CD4-positive, alpha-beta T cell (primary cell): ENCODE data around the gene MOBP. TPM values are rescaled to one million over a fixed set of nuclear protein-coding genes. Genes with fewer than 3 reads are reported as not detected.

ENCODE experiments used
- ATAC-seq: fragments of 200-7000 bp; cut with Tn5 transposase; one replicate; pipeline ENCODE4 v1.10.0; 2022; ENCODE audit warnings: mild to moderate bottlenecking; ENCODE audit not compliant: poor library complexity
- CTCF ChIA-PET: fragments of 350-600 bp; sonication (Branson Sonifier 250); formaldehyde crosslinking; loops from one replicate; lab custom pipeline; 2021; ENCODE audit warnings: antibody characterized with exemption, inconsistent platforms; lab: Charles Lee
- POLR2A ChIA-PET: fragments of 350-600 bp; sonication (Branson Sonifier 250); formaldehyde crosslinking; loops from one replicate; lab custom pipeline; 2021; ENCODE audit warnings: antibody characterized with exemption, inconsistent platforms; lab: Charles Lee
- DNase-seq, 14 experiments: peaks; one replicate each; pipeline ENCODE4 v3.0.0-alpha.2; 2013 to 2020; ENCODE audit warnings: mixed read lengths in 2 of 14
- H3K27ac ChIP-seq, 2 donors: one replicate each; pipeline versions ENCODE4 v1.5.1 to v1.7.0; 2013; ENCODE audit warnings: low read length in 2 of 2, low read depth in 1 of 2, mild to moderate bottlenecking in 1 of 2
- H3K27me3 ChIP-seq, 2 experiments: 1 replicate in 1 of 2; 2 replicates in 1 of 2; pipeline versions ENCODE4 v1.6.1 to v1.7.0; 2013; ENCODE audit warnings: low read length in 2 of 2, control low read depth in 1 of 2, mild to moderate bottlenecking in 1 of 2, moderate library complexity in 1 of 2; ENCODE audit not compliant: insufficient read depth in 2 of 2, control insufficient read depth in 1 of 2
- H3K36me3 ChIP-seq: one replicate; pipeline ENCODE4 v1.6.1; 2013; ENCODE audit warnings: low read length, control low read depth; ENCODE audit not compliant: insufficient read depth
- H3K4me1 ChIP-seq: one replicate; pipeline ENCODE4 v1.6.1; 2013; ENCODE audit warnings: low read length, control low read depth; ENCODE audit not compliant: insufficient read depth
- H3K4me3 ChIP-seq: one replicate; pipeline ENCODE4 v1.5.1; 2013; ENCODE audit warnings: mild to moderate bottlenecking, low read length, moderate library complexity
- H3K9me3 ChIP-seq, 2 experiments: 1 replicate in 1 of 2; 2 replicates in 1 of 2; pipeline versions ENCODE4 v1.6.1 to v1.7.0; 2013; ENCODE audit warnings: low read length in 2 of 2, mild to moderate bottlenecking in 2 of 2, control low read depth in 1 of 2, moderate library complexity in 1 of 2; ENCODE audit not compliant: control insufficient read depth in 1 of 2, insufficient read depth in 1 of 2
- H3K27ac Mint-ChIP-seq: one replicate; pipeline ENCODE4 v1.8.0; 2020; ENCODE audit warnings: mixed read lengths
- H3K27me3 Mint-ChIP-seq: one replicate; pipeline ENCODE4 v1.8.0; 2021; ENCODE audit warnings: mixed read lengths
- H3K36me3 Mint-ChIP-seq: one replicate; pipeline ENCODE4 v1.8.0; 2021; ENCODE audit warnings: low read depth, mixed read lengths
- H3K4me1 Mint-ChIP-seq: one replicate; pipeline ENCODE4 v1.8.0; 2021; ENCODE audit warnings: low read depth, mixed read lengths
- H3K4me3 Mint-ChIP-seq: one replicate; pipeline ENCODE4 v1.8.0; 2020; ENCODE audit warnings: mild to moderate bottlenecking, mixed read lengths
- H3K9me3 Mint-ChIP-seq: one replicate; pipeline ENCODE4 v1.8.0; 2020; ENCODE audit warnings: mixed read lengths
- CTCF ChIP-seq: fragments of 200-600 bp; IDR thresholded peaks from one replicate; pipeline ENCODE4 v1.8.0; 2022; ENCODE audit warnings: antibody characterized with exemption, mild to moderate bottlenecking
- intact Hi-C, 2 experiments: fragments of 100-400 bp; cut with DNase I in 1 of 2; cut with micrococcal nuclease in 1 of 2; formaldehyde crosslinking; loops; one replicate each; pipeline versions ENCODE4 v1.15.1 to v1.9.0; 2023 to 2025; cut with DNase I, micrococcal nuclease
- total RNA-seq, 174 experiments: library from RNA in 2 of 174; stranded (reverse) in 2 of 174; gene quantifications; one replicate each; pipeline ENCODE4 v1.2.3 and lab custom pipeline; 2021 to 2026

MOBP gene
- total RNA-seq, 2 experiments from 2014 or later = not detected

DNA sequence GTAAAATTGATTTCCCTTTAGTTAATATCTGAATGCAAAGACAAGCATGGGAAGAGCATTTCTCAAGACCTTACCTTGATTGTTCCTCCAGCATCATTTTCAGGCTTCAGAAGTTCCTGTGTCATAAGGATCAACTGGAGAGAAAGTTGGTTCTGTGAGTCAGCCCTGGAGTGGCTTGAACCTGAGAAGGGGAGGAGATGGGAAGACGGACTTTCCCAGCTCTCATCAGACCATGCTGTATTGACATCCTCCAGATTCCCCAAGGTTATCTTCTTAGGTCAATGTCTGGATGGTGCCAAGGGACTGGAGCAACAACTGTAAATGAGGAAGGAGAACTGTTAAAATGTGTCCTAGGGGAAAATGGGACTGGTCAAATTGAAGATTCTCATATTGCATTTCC is 40.0 kb upstream of the MOBP start:
- ATAC-seq (no peak), DNase-seq (no peak)
- Mint-ChIP-seq H3K27me3 (peaks cover 14% of the 10 kb centered on the region), H3K27ac (no peak overlapping the region), H3K36me3 (no peaks in the 10 kb centered on the region), H3K4me3 (no peak overlapping the region), H3K9me3 (no peaks in the 10 kb centered on the region), H3K4me1 (no peaks in the 10 kb centered on the region)
- H3K9me3 ChIP-seq = no peaks in the 10 kb centered on the region
- H3K27ac ChIP-seq = no peak overlapping the region
- H3K27me3 ChIP-seq = no peaks in the 10 kb centered on the region
- intact Hi-C loops = no loop called here
- no peak for TF ChIP-seq CTCF
- no peaks in the 10 kb centered on the region for H3K36me3 ChIP-seq
- ChIA-PET POLR2A (no interaction called here), CTCF (no interaction called here)
- no peaks in the 10 kb centered on the region for H3K4me1 ChIP-seq
- no peak overlapping the region for H3K4me3 ChIP-seq

- H3K27me3 ChIP-seq = no peaks in the 10 kb centered on the region
- Mint-ChIP-seq H3K4me1 (no peaks in the 10 kb centered on the region), H3K9me3 (no peaks in the 10 kb centered on the region), H3K27ac (no peak overlapping the region), H3K36me3 (no peaks in the 10 kb centered on the region), H3K4me3 (no peak overlapping the region), H3K27me3 (peaks cover 14% of the 10 kb centered on the region)
- no peaks in the 10 kb centered on the region for H3K36me3 ChIP-seq
- no peak for DNase-seq
- H3K4me1 ChIP-seq = no peaks in the 10 kb centered on the region
- H3K4me3 ChIP-seq = no peak overlapping the region
- H3K9me3 ChIP-seq = no peaks in the 10 kb centered on the region
- no peak for TF ChIP-seq CTCF
- no peak for ATAC-seq
- CTCF ChIA-PET = interaction anchor here (1.1 kb wide), 1 partner anchor 19 kb away, joined by 4 read pairs; no protein-coding TSS in a partner anchor
- POLR2A ChIA-PET = no interaction called here
- no peak overlapping the region for H3K27ac ChIP-seq
- intact Hi-C loops = no loop called here
Measured at GRCh38 chr3:39428745-39429201, 38.7 kb upstream of the MOBP start.

GRCh38 chr3:39429466-39429865 is 38.0 kb upstream of the MOBP start:
- CTCF ChIA-PET = interaction anchor here (1.1 kb wide), 1 partner anchor 18 kb away, joined by 4 read pairs; no protein-coding TSS in a partner anchor

More at GRCh38 chr3:39429466-39429865, 38.0 kb upstream of the MOBP start:
- Histone ChIP-seq H3K4me3 (no peak overlapping the region), H3K27ac (no peak overlapping the region), H3K9me3 (no peaks in the 10 kb centered on the region), H3K4me1 (no peaks in the 10 kb centered on the region), H3K36me3 (no peaks in the 10 kb centered on the region), H3K27me3 (no peaks in the 10 kb centered on the region)
- no peaks in the 10 kb centered on the region for H3K9me3 Mint-ChIP-seq
- no peaks in the 10 kb centered on the region for H3K4me1 Mint-ChIP-seq
- intact Hi-C loops = no loop called here
- POLR2A ChIA-PET = no interaction called here
- TF ChIP-seq CTCF = no peak
- H3K36me3 Mint-ChIP-seq = no peaks in the 10 kb centered on the region
- H3K4me3 Mint-ChIP-seq = no peak overlapping the region
- no peak for ATAC-seq
- DNase-seq = no peak
- peaks cover 14% of the 10 kb centered on the region for H3K27me3 Mint-ChIP-seq
- H3K27ac Mint-ChIP-seq = no peak overlapping the region
